Activated T-helper 1 cell treated with anti-CD3 and anti-CD28 coated beads, Interleukin-12 subunit alpha, Interleukin-12 subunit beta, Interleukin-2, Interleukin-4 antibody, amounts not matched to agents 30 ng/mL and 10 ng/mL and 1 ng/mL, durations not matched to agents 14 hours and 24 hours and 36 hours (primary cell): Measurements from ENCODE around the gene SLC39A2. TPM values are rescaled to one million over a fixed set of nuclear protein-coding genes. Genes with fewer than 3 reads are reported as not detected.

Source experiments
- DNase-seq: peaks from one replicate; pipeline ENCODE4 v3.0.0; 2021; ENCODE audit warnings: low spot score
- H3K27ac Mint-ChIP-seq: one replicate; pipeline ENCODE4 v1.8.0; 2021; ENCODE audit warnings: mild to moderate bottlenecking, mixed read lengths
- H3K27me3 Mint-ChIP-seq: one replicate; pipeline ENCODE4 v1.8.0; 2022; ENCODE audit warnings: mild to moderate bottlenecking, moderate library complexity, mixed read lengths; ENCODE audit not compliant: insufficient read depth
- H3K36me3 Mint-ChIP-seq: one replicate; pipeline ENCODE4 v1.8.0; 2021; ENCODE audit warnings: low read depth, mixed read lengths
- H3K4me1 Mint-ChIP-seq: one replicate; pipeline ENCODE4 v1.8.0; 2021; ENCODE audit warnings: low read depth, mixed read lengths
- H3K4me3 Mint-ChIP-seq: one replicate; pipeline ENCODE4 v1.8.0; 2021; ENCODE audit warnings: mild to moderate bottlenecking, moderate library complexity, mixed read lengths
- H3K9me3 Mint-ChIP-seq: one replicate; pipeline ENCODE4 v1.8.0; 2021; ENCODE audit warnings: mixed read lengths
- intact Hi-C: fragments of 100-400 bp; cut with micrococcal nuclease; formaldehyde crosslinking; loops from one replicate; pipeline ENCODE4 v1.15.1; 2024
- total RNA-seq: library from RNA; stranded (reverse); gene quantifications from 2 replicates; pipeline ENCODE4 v1.2.3, GENCODE V29; 2022

SLC39A2 gene
- total RNA-seq, 1 donor from 2014 or later = 0.36 TPM

GRCh38 chr14:21049271-21049673 lies 50.2 kb downstream of the SLC39A2 start:
- Mint-ChIP-seq H3K27me3 (peaks cover 25% of the 10 kb centered on the region), H3K4me1 (no peaks in the 10 kb centered on the region)
- no peak for DNase-seq

DNA sequence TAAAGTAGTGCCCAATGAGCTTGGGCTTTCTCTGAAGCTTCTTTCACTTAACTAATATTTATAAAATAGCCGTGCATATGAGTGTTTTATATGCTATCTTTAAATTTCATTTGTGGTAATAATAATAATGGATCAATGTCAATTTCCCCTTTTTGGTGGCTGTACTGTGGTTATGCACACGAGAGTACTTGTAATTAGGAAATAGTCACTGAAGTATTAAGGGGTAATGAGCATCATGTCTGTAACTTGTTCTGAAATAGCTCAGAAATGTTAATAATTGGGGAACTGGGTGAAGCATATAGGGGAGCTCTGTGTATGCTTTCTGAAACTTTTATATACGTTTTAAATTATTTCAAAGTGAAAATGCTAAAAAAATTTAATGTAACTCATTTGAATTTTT lies 51.5 kb downstream of the SLC39A2 start:
- peaks cover 17% of the 10 kb centered on the region for H3K27me3 Mint-ChIP-seq
- H3K4me1 Mint-ChIP-seq = no peaks in the 10 kb centered on the region
- H3K9me3 Mint-ChIP-seq = no peaks in the 10 kb centered on the region
- no peak overlapping the region for H3K27ac Mint-ChIP-seq
- no peak for DNase-seq
- intact Hi-C loops = no loop called here
- H3K36me3 Mint-ChIP-seq = no peaks in the 10 kb centered on the region
- H3K4me3 Mint-ChIP-seq = no peak overlapping the region

More at GRCh38 chr14:21049271-21049673, 50.2 kb downstream of the SLC39A2 start:
- Mint-ChIP-seq H3K36me3 (no peaks in the 10 kb centered on the region), H3K27ac (no peak overlapping the region), H3K9me3 (no peaks in the 10 kb centered on the region), H3K4me3 (no peak overlapping the region)
- intact Hi-C loops = no loop called here

Other genes with a start within 250 kb of the SLC39A2 start
- not detected in 2 replicates for gene EDDM3B, start 230.9 kb upstream of the SLC39A2 start, total RNA-seq
- 0.54 and 0.78 TPM in 2 replicates for gene RNASE6, start 218.0 kb upstream of the SLC39A2 start, total RNA-seq
- gene RNASE1, start 196.4 kb upstream of the SLC39A2 start, total RNA-seq = not detected in 2 replicates
- not detected in 2 replicates for gene RNASE3, start 107.9 kb upstream of the SLC39A2 start, total RNA-seq
- not detected in 2 replicates for gene RNASE2, start 43.8 kb upstream of the SLC39A2 start, total RNA-seq
- gene METTL17, start 9.3 kb upstream of the SLC39A2 start, total RNA-seq = 96.1 and 100 TPM in 2 replicates
- gene NDRG2, start 25.8 kb downstream of the SLC39A2 start, total RNA-seq = 1.5 and 1.6 TPM in 2 replicates
- not detected in 2 replicates for gene TPPP2, start 30.9 kb downstream of the SLC39A2 start, total RNA-seq
- not detected in 2 replicates for gene RNASE13, start 35.5 kb downstream of the SLC39A2 start, total RNA-seq
- gene RNASE7, start 43.1 kb downstream of the SLC39A2 start, total RNA-seq = not detected in 2 replicates
- gene RNASE8, start 58.5 kb downstream of the SLC39A2 start, total RNA-seq = not detected in 2 replicates
- not detected in 2 replicates for gene ARHGEF40, start 71.0 kb downstream of the SLC39A2 start, total RNA-seq
- 8.2 and 8.3 TPM in 2 replicates for gene ZNF219, start 99.4 kb downstream of the SLC39A2 start, total RNA-seq
- not detected in 2 replicates for gene TMEM253, start 101.8 kb downstream of the SLC39A2 start, total RNA-seq
- gene OR5AU1, start 156.8 kb downstream of the SLC39A2 start, total RNA-seq = not detected in 2 replicates